Endothelial cell (in vitro differentiated cells): ENCODE data around the gene MRPL9. TPM values are rescaled to one million over a fixed set of nuclear protein-coding genes. Genes with fewer than 3 reads are reported as not detected.

ENCODE experiments used
- DNase-seq: peaks from one replicate; pipeline ENCODE4 v3.0.0; 2021; ENCODE audit warnings: low spot score
- H3K27ac Mint-ChIP-seq: one replicate; pipeline ENCODE4 v1.8.0; 2021; ENCODE audit warnings: mixed read lengths, inconsistent platforms; ENCODE audit not compliant: unreplicated experiment
- H3K27me3 Mint-ChIP-seq: one replicate; pipeline ENCODE4 v1.8.0; 2021; ENCODE audit warnings: mild to moderate bottlenecking, moderate library complexity, mixed read lengths, inconsistent platforms; ENCODE audit not compliant: unreplicated experiment
- H3K36me3 Mint-ChIP-seq: one replicate; pipeline ENCODE4 v1.8.0; 2021; ENCODE audit warnings: mild to moderate bottlenecking, low read depth, mixed read lengths, inconsistent platforms; ENCODE audit not compliant: unreplicated experiment
- H3K4me1 Mint-ChIP-seq: one replicate; pipeline ENCODE4 v1.8.0; 2021; ENCODE audit warnings: mild to moderate bottlenecking, mixed read lengths, inconsistent platforms; ENCODE audit not compliant: unreplicated experiment
- H3K4me3 Mint-ChIP-seq: one replicate; pipeline ENCODE4 v1.8.0; 2021; ENCODE audit warnings: mild to moderate bottlenecking, mixed read lengths, inconsistent platforms; ENCODE audit not compliant: unreplicated experiment
- H3K9me3 Mint-ChIP-seq: one replicate; pipeline ENCODE4 v1.8.0; 2021; ENCODE audit warnings: mixed read lengths, inconsistent platforms; ENCODE audit not compliant: unreplicated experiment
- CTCF ChIP-seq: fragments of 200-600 bp; sonication (generic); IDR thresholded peaks from one replicate; pipeline ENCODE4 v1.5.0; 2021; ENCODE audit warnings: antibody characterized with exemption; ENCODE audit not compliant: unreplicated experiment
- total RNA-seq: library from RNA; stranded (reverse); fragmentation: NEBNext Ultra II Directional; extraction: Animal tissue kit (Norgen Biotek cat#: 25700); gene quantifications from one replicate; pipeline ENCODE4 v1.2.1, GENCODE V29; 2021; ENCODE audit not compliant: unreplicated experiment

Gene MRPL9
- total RNA-seq, 1 donor from 2014 or later, result 99.5 TPM

- Mint-ChIP-seq H3K4me3 (no peak overlapping the region), H3K9me3 (no peaks in the 10 kb centered on the region), H3K36me3 (peaks cover 3% of the 10 kb centered on the region), H3K27me3 (peaks cover 3% of the 10 kb centered on the region), H3K27ac (no peak overlapping the region), H3K4me1 (peaks cover 8% of the 10 kb centered on the region)
- no peak for DNase-seq
- TF ChIP-seq CTCF, result no peak
Observed at GRCh38 chr1:151729966-151730291, 33.4 kb downstream of the MRPL9 start.

- no peak for DNase-seq
- H3K4me1 Mint-ChIP-seq, result peaks cover 8% of the 10 kb centered on the region
- TF ChIP-seq CTCF, result no peak
- no peak overlapping the region for H3K27ac Mint-ChIP-seq
- H3K9me3 Mint-ChIP-seq, result no peaks in the 10 kb centered on the region
- H3K36me3 Mint-ChIP-seq, result peaks cover 3% of the 10 kb centered on the region
- H3K4me3 Mint-ChIP-seq, result no peak overlapping the region
- peaks cover 3% of the 10 kb centered on the region for H3K27me3 Mint-ChIP-seq
Observed at GRCh38 chr1:151729157-151729965, 33.9 kb downstream of the MRPL9 start.

GRCh38 chr1:151728151-151729054 lies 34.9 kb downstream of the MRPL9 start:
- no peak overlapping the region for H3K27ac Mint-ChIP-seq
- H3K27me3 Mint-ChIP-seq, result peaks cover 3% of the 10 kb centered on the region
- H3K4me1 Mint-ChIP-seq, result peaks cover 17% of the 10 kb centered on the region
- DNase-seq, result no peak
- no peak for TF ChIP-seq CTCF
- no peaks in the 10 kb centered on the region for H3K9me3 Mint-ChIP-seq
- peaks cover 3% of the 10 kb centered on the region for H3K36me3 Mint-ChIP-seq
- H3K4me3 Mint-ChIP-seq, result no peak overlapping the region

GRCh38 chr1:151723726-151724370 lies 39.4 kb downstream of the MRPL9 start:
- Mint-ChIP-seq H3K36me3 (no peaks in the 10 kb centered on the region), H3K27me3 (peaks cover 6% of the 10 kb centered on the region), H3K27ac (no peak overlapping the region), H3K4me3 (no peak overlapping the region), H3K4me1 (peaks cover 18% of the 10 kb centered on the region), H3K9me3 (no peaks in the 10 kb centered on the region)
- no peak for TF ChIP-seq CTCF
- DNase-seq, result no peak
